Liver (tissue), 9 donors: ENCODE results near the gene R3HCC1L. TPM values are rescaled to one million over a fixed set of nuclear protein-coding genes. Genes with fewer than 3 reads are reported as not detected.
"Not testable (repeated sequence)": the region's sequence is repeated elsewhere in the genome, so short reads cannot be mapped to it uniquely, and the experiment has no call there.

Experiments used
- DNase-seq: peaks from one replicate; pipeline ENCODE4 v3.0.0-alpha.2; 2017; ENCODE audit warnings: low spot score
- H3K27ac ChIP-seq, 2 donors: one replicate each; pipeline ENCODE4 v1.7.0; 2013; ENCODE audit warnings: inconsistent platforms in 2 of 2, low read length in 2 of 2, control low read depth in 1 of 2, low read depth in 1 of 2, mild to moderate bottlenecking in 1 of 2
- H3K27me3 ChIP-seq, 4 donors: one replicate each; pipeline versions ENCODE4 v1.6.1 to v1.7.0; 2013; ENCODE audit warnings: low read length in 3 of 4, inconsistent platforms in 1 of 4, mild to moderate bottlenecking in 1 of 4, moderate library complexity in 1 of 4; ENCODE audit not compliant: control insufficient read depth in 4 of 4, insufficient read depth in 4 of 4
- H3K36me3 ChIP-seq, 4 donors: one replicate each; pipeline versions ENCODE4 v1.6.1 to v1.7.0; 2013; ENCODE audit warnings: low read length in 3 of 4, mild to moderate bottlenecking in 3 of 4, low read depth in 1 of 4, moderate library complexity in 1 of 4; ENCODE audit not compliant: control insufficient read depth in 4 of 4, insufficient read depth in 3 of 4
- H3K4me1 ChIP-seq, 4 donors: one replicate each; pipeline versions ENCODE4 v1.6.1 to v1.7.0; 2013; ENCODE audit warnings: low read length in 3 of 4, mild to moderate bottlenecking in 3 of 4, moderate library complexity in 1 of 4; ENCODE audit not compliant: control insufficient read depth in 4 of 4, insufficient read depth in 4 of 4
- H3K4me3 ChIP-seq, 3 donors: one replicate each; pipeline versions ENCODE4 v1.6.1 to v1.7.0; 2013; ENCODE audit warnings: low read length in 3 of 3, control low read depth in 1 of 3, low read depth in 1 of 3, mild to moderate bottlenecking in 1 of 3
- H3K9ac ChIP-seq, 2 donors: one replicate each; pipeline ENCODE4 v1.7.0; 2013; ENCODE audit warnings: low read length in 2 of 2, mild to moderate bottlenecking in 2 of 2, moderate library complexity in 2 of 2, control low read depth in 1 of 2, low read depth in 1 of 2
- H3K9me3 ChIP-seq, 4 donors: one replicate each; pipeline versions ENCODE4 v1.6.1 to v1.7.0; 2013; ENCODE audit warnings: low read length in 3 of 4; ENCODE audit not compliant: control insufficient read depth in 4 of 4
- CTCF ChIP-seq: fragments of 150-350 bp; IDR thresholded peaks from 2 replicates; pipeline ENCODE4 v1.5.1; 2017; ENCODE audit warnings: improper control_type of control experiment, low read depth, low read length; ENCODE audit not compliant: missing input control
- EGR1 ChIP-seq, 2 donors: IDR thresholded peaks; 2 replicates each; pipeline ENCODE4 v1.6.1; 2016 to 2018; ENCODE audit warnings: antibody characterized with exemption in 2 of 2, low read depth in 2 of 2
- FOXA1 ChIP-seq: IDR thresholded peaks from 2 replicates; pipeline ENCODE4 v1.6.1; 2016; ENCODE audit warnings: antibody characterized with exemption
- FOXA2 ChIP-seq: IDR thresholded peaks from 2 replicates; pipeline ENCODE4 v1.6.1; 2016; ENCODE audit warnings: antibody characterized with exemption
- GABPA ChIP-seq, 2 donors: IDR thresholded peaks in 1 of 2; conservative IDR thresholded peaks in 1 of 2; 2 replicates each; pipeline ENCODE4 v1.6.1; 2016; ENCODE audit warnings: antibody characterized with exemption in 2 of 2, mild to moderate bottlenecking in 1 of 2, moderate library complexity in 1 of 2
- HNF4A ChIP-seq, 2 donors: conservative IDR thresholded peaks; 2 replicates each; pipeline ENCODE4 v1.6.1; 2016; ENCODE audit warnings: antibody characterized with exemption in 2 of 2, mild to moderate bottlenecking in 2 of 2
- HNF4G ChIP-seq: IDR thresholded peaks from 2 replicates; pipeline ENCODE4 v1.6.1; 2016; ENCODE audit warnings: antibody characterized with exemption
- JUND ChIP-seq, 2 donors: IDR thresholded peaks; 2 replicates each; pipeline ENCODE4 v1.6.1; 2016; ENCODE audit warnings: antibody characterized with exemption in 2 of 2
- MAX ChIP-seq: IDR thresholded peaks from 2 replicates; pipeline ENCODE4 v1.6.1; 2016; ENCODE audit warnings: antibody characterized with exemption
- NR2F2 ChIP-seq: IDR thresholded peaks from 2 replicates; pipeline ENCODE4 v1.6.1; 2016; ENCODE audit warnings: antibody characterized with exemption
- RAD21 ChIP-seq, 2 donors: IDR thresholded peaks; 2 replicates each; pipeline ENCODE4 v1.6.1; 2016; ENCODE audit warnings: antibody characterized with exemption in 2 of 2, mild to moderate bottlenecking in 2 of 2
- RXRA ChIP-seq, 2 donors: IDR thresholded peaks; 2 replicates each; pipeline ENCODE4 v1.6.1; 2017 to 2018; ENCODE audit warnings: antibody characterized with exemption in 2 of 2, mild to moderate bottlenecking in 1 of 2
- SP1 ChIP-seq: IDR thresholded peaks from 2 replicates; pipeline ENCODE4 v1.6.1; 2018; ENCODE audit warnings: antibody characterized with exemption, mild to moderate bottlenecking
- TAF1 ChIP-seq: conservative IDR thresholded peaks from 2 replicates; pipeline ENCODE4 v1.6.1; 2016; ENCODE audit warnings: antibody characterized with exemption, mild to moderate bottlenecking
- YY1 ChIP-seq: IDR thresholded peaks from 2 replicates; pipeline ENCODE4 v1.6.1; 2016; ENCODE audit warnings: antibody characterized with exemption, mild to moderate bottlenecking
- WGBS: extraction: QIAGEN DNeasy Blood & Tissue Kit; methylation state at CpG from one replicate; pipeline ENCODE4 v1.1.7; 2013; 5-methylcytosine and 5-hydroxymethylcytosine counted together
- polyA plus RNA-seq, 2 donors: library from polyadenylated mRNA; stranded (reverse) in 1 of 2; unstranded in 1 of 2; fragments of 200-250 nt in 1 of 2; fragments of >200 nt in 1 of 2; fragmentation: Nextera tagmentation in 1 of 2; extraction: Ambion mirVana in 1 of 2; gene quantifications; one replicate each; pipeline versions ENCODE4 v1.2.1 to v1.2.3, GENCODE V29; 2013 to 2015
- total RNA-seq, 2 donors: library from RNA; depleted of rRNA; stranded (reverse); fragments of >200 nt; gene quantifications; one replicate each; pipeline ENCODE4 v1.2.3, GENCODE V29; 2014
- TF ChIP-seq, protein P1 (sequence below): IDR thresholded peaks from 2 replicates; pipeline ENCODE4 v1.6.1; 2016; ENCODE audit warnings: antibody characterized with exemption, mild to moderate bottlenecking
- TF ChIP-seq, protein P2 (sequence below): IDR thresholded peaks from 2 replicates; pipeline ENCODE4 v1.6.1; 2016; ENCODE audit warnings: antibody characterized with exemption
- TF ChIP-seq, protein P3 (sequence below): IDR thresholded peaks from 2 replicates; pipeline ENCODE4 v1.6.1; 2016; ENCODE audit warnings: antibody characterized with exemption
- donor health status: healthy.
- donor health status: healthy.
- donor health status: healthy.
- donor health status: healthy.
- donor health status: healthy.

Gene R3HCC1L
- total and polyA plus RNA-seq, 4 donors, result 3.2 to 11.2 (median 7.4) TPM

DNA sequence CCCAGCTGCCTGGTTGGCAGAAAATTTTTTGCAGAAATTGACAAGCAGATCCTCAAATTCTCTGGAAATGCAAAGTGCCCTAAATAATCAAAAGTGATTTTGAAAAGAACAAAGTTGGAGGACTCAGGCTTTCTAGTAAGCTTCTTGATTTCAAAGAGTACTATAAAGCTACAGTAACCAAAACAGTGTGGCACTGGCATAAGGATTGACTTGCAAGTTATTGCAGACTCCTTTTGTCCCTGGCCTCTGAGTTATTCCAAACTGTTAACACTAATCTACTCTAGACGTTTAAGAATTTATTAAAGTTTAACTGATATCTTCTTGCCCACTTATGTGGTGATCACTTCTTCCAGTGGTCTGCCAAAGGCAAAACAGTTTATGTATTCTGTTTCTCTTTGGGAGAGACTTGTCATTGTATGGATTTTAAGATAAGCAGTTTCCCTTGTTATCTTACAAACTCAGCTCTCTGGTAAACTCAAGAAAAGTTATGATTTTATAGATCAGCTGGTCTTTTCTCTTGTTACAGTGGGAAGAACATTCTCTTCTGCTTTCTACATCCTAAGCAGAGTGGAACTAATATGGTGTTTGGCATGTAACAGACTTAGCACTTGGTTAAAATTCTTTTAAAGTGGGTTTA, 92.2 kb downstream of the R3HCC1L start:
- Histone ChIP-seq H3K36me3 (no peaks in the 10 kb centered on the region), H3K9me3 (peaks cover 0 to 4% (median 0%) of the 10 kb centered on the region in 4 donors), H3K27ac (no peak overlapping the region), H3K4me3 (no peak overlapping the region), H3K4me1 (peaks cover 0 to 1% (median 0%) of the 10 kb centered on the region in 4 donors), H3K9ac (no peak overlapping the region), H3K27me3 (no peaks in the 10 kb centered on the region)
- 75% methylated on average over 1 of the region's 1 CpG for WGBS
- no peak for DNase-seq
- TF ChIP-seq CTCF (no peak), RXRA (IDR thresholded peaks at IDR 0.05) (no peak), SP1 (no peak), JUND (IDR thresholded peaks at IDR 0.05) (no peak), EGR1 (IDR thresholded peaks at IDR 0.05; ENCODE audit: low read depth in 2 of 2) (no peak), MAX (no peak), NR2F2 (no peak), HNF4G (no peak), GABPA (IDR thresholded peaks at IDR 0.05 in 1 of 2, conservative IDR thresholded peaks at IDR 0.05 in 1 of 2) (no peak), RAD21 (IDR thresholded peaks at IDR 0.05) (no peak), HNF4A (conservative IDR thresholded peaks at IDR 0.05) (no peak), YY1 (no peak), TAF1 (no peak), FOXA1 (no peak), FOXA2 (no peak)
- TF ChIP-seq, protein P1, sequence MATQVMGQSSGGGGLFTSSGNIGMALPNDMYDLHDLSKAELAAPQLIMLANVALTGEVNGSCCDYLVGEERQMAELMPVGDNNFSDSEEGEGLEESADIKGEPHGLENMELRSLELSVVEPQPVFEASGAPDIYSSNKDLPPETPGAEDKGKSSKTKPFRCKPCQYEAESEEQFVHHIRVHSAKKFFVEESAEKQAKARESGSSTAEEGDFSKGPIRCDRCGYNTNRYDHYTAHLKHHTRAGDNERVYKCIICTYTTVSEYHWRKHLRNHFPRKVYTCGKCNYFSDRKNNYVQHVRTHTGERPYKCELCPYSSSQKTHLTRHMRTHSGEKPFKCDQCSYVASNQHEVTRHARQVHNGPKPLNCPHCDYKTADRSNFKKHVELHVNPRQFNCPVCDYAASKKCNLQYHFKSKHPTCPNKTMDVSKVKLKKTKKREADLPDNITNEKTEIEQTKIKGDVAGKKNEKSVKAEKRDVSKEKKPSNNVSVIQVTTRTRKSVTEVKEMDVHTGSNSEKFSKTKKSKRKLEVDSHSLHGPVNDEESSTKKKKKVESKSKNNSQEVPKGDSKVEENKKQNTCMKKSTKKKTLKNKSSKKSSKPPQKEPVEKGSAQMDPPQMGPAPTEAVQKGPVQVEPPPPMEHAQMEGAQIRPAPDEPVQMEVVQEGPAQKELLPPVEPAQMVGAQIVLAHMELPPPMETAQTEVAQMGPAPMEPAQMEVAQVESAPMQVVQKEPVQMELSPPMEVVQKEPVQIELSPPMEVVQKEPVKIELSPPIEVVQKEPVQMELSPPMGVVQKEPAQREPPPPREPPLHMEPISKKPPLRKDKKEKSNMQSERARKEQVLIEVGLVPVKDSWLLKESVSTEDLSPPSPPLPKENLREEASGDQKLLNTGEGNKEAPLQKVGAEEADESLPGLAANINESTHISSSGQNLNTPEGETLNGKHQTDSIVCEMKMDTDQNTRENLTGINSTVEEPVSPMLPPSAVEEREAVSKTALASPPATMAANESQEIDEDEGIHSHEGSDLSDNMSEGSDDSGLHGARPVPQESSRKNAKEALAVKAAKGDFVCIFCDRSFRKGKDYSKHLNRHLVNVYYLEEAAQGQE, result no peak
- TF ChIP-seq, protein P2, sequence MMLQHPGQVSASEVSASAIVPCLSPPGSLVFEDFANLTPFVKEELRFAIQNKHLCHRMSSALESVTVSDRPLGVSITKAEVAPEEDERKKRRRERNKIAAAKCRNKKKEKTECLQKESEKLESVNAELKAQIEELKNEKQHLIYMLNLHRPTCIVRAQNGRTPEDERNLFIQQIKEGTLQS, result no peak
- TF ChIP-seq, protein P3, sequence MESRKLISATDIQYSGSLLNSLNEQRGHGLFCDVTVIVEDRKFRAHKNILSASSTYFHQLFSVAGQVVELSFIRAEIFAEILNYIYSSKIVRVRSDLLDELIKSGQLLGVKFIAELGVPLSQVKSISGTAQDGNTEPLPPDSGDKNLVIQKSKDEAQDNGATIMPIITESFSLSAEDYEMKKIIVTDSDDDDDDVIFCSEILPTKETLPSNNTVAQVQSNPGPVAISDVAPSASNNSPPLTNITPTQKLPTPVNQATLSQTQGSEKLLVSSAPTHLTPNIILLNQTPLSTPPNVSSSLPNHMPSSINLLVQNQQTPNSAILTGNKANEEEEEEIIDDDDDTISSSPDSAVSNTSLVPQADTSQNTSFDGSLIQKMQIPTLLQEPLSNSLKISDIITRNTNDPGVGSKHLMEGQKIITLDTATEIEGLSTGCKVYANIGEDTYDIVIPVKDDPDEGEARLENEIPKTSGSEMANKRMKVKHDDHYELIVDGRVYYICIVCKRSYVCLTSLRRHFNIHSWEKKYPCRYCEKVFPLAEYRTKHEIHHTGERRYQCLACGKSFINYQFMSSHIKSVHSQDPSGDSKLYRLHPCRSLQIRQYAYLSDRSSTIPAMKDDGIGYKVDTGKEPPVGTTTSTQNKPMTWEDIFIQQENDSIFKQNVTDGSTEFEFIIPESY, result no peak

DNA sequence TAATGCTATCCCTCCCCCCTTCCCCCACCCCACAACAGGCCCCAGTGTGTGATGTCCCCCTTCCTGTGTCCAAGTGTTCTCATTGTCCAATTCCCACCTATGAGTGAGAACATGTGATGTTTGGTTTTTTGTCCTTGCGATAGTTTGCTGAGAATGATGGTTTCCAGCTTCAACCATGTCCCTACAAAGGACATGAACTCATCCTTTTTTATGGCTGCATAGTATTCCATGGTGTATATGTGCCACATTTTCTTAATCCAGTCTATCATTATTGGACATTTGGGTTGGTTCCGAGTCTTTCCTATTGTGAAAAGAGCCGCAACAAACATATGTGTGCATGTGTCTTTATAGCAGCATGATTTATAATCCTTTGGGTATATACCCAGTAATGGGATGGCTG, 93.3 kb downstream of the R3HCC1L start:
- 98% methylated on average over 3 of the region's 3 CpGs for WGBS
- H3K36me3 ChIP-seq, DNase-seq, H3K27ac ChIP-seq, H3K9ac ChIP-seq, H3K27me3 ChIP-seq, H3K4me3 ChIP-seq, H3K9me3 ChIP-seq, H3K4me1 ChIP-seq: not testable (repeated sequence)

DNA sequence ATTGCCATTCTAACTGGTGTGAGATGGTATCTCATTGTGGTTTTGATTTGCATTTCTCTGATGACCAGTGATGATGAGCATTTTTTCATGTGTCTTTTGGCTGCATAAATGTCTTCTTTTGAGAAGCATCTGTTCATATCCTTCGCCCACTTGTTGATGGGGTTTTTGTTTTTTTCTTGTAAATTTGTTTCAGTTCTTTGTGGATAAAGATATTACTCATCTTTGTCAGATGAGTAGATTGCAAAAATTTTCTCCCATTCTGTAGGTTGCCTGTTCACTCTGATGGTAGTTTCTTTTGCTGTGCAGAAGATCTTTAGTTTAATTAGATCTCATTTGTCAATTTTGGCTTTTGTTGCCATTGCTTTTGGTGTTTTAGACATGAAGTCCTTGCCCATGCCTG, 93.8 kb downstream of the R3HCC1L start:
- not testable (repeated sequence) for H3K36me3 ChIP-seq, H3K4me3 ChIP-seq, H3K27ac ChIP-seq, H3K9ac ChIP-seq, H3K27me3 ChIP-seq, DNase-seq, H3K4me1 ChIP-seq, H3K9me3 ChIP-seq
- 96% methylated on average over 1 of the region's 1 CpG for WGBS
